Hypothalamus (tissue), 51 donors: Measurements from ENCODE around the gene NFIL3.
A peak's percentile ranks its signal among the peaks of the same experiment; 100 is the strongest.
"Not testable (repeated sequence)": the region's sequence is repeated elsewhere in the genome, so short reads cannot be mapped to it uniquely, and the experiment has no call there.

Experiments used
- DNase-seq, 51 donors: peaks; one replicate each; lab custom pipeline; 2025; lab: John Stamatoyannopoulos, UW

NFIL3 gene, protein sequence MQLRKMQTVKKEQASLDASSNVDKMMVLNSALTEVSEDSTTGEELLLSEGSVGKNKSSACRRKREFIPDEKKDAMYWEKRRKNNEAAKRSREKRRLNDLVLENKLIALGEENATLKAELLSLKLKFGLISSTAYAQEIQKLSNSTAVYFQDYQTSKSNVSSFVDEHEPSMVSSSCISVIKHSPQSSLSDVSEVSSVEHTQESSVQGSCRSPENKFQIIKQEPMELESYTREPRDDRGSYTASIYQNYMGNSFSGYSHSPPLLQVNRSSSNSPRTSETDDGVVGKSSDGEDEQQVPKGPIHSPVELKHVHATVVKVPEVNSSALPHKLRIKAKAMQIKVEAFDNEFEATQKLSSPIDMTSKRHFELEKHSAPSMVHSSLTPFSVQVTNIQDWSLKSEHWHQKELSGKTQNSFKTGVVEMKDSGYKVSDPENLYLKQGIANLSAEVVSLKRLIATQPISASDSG

DNA sequence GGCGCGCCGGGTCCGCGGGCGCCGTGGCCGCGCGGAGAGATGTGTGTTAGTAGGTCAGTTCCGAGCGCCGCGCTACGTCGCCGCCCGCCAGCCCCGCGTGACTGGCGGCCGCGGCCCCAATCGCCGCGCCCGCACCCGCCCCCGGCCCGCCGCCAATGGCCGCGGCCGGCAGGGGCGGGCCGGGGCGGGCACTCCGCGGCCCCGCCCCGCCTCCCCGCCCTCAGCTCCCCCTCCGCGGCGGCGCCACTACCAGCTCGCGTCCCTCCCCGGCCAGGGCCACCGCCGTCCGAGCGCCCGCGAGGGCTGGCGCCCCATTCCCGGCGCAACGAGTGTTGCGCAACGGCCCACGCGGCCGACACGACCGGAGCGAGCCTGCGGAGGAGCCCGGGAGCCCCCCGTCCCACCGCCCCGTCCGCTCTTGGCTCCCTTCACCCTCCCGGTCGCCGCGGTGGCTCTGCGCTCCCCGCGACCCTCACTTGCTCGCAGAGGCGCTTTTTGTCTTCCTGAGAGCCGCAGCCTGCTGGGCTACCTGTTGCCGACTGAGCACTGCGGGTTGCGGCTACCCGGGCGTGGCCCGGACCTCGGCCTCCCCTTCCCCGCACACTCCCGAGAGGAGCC lies at the start of gene NFIL3:
NFIL3 (minus strand) TSS at position 48 of the 618 bp plus-strand sequence. CDS start 13,098 bp downstream, outside the sequence.
- DNase-seq = peak in 48 of 51 donors; percentile 20 to 94 (median 74)

GRCh38 chr9:91471524-91471923 lies 47.9 kb upstream of the NFIL3 start:
- DNase-seq = not testable (repeated sequence)

GRCh38 chr9:91465420-91465819 lies 41.8 kb upstream of the NFIL3 start:
- no peak for DNase-seq

DNA sequence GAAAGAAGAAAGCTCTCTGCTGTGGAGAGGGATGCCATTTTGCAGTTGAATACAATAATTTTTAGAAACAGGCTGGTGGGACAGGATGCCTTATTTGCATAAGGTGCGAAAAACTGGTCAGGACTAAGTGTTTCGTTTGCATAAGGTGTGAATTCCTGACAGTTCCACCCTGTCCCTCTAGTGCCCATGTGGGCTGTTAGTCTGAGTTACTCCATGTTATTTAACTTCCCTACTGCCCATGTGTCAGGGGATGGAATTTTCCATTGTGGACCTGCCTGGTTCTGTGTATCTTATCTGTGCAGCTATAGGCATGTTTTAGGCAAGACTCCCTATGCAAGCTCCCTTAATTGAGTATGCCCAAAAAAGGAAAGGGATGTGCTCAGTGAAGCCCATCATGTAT lies 35.3 kb upstream of the NFIL3 start:
- no peak for DNase-seq

GRCh38 chr9:91452844-91453243 lies 29.2 kb upstream of the NFIL3 start:
- no peak for DNase-seq

DNA sequence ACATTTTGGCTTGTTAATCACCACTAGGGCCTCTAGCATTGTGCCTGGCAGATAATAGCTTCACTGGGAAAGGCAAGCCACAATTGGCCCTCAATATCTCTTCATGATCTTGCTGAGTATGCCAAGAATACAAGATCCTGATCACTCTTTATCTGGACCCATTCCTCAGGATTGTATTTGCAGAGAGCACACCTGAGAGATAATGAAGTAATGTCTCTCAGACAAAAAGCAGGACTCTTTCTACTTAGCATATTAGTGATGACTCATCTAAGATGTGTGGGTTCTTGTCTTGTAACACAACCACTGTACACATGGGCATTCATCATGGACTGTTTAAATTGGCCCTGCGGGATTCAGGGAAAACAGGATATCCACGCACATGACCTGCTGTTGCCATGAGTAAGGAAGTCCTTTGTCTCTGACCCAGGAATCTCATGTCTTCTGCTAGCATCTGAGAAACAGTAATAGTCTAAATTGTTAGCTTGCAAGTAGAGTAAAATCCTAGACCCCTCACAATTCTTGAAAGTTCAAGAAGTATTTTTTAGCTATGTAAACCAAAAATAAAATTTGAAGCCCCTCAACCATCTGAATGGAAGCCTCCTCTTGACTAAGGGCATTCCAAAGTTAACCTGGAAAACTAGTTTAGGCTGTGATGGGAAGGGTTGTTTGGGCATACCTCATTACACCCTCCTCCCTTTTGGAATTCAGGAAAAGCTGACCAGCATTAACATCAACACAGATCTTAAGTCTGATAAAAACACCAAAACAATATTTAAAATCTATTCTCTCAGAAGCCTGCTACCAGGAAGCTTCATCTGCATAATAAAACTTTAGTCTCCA lies 28.0 kb upstream of the NFIL3 start:
- DNase-seq = no peak

GRCh38 chr9:91445135-91445534 lies 21.5 kb upstream of the NFIL3 start:
- no peak for DNase-seq

DNA sequence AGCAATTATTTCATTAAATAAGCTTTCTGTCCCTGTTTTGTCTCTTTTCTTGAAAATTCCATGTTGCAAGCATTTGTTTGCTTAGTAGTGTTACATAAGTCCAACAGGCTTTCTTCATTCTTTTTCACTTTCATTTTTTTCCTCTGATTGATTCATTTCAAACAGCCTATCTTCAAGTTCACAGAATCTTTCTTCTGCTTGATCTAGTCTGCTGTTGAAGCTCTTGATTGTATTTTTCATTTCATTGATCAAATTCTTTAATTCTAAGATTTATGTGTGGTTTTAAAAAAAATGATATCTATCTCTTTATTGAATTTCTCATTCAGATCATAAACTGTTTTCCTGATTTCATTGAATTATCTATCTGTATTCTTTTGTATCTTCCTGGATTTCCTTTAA lies 20.4 kb upstream of the NFIL3 start:
- no peak for DNase-seq

DNA sequence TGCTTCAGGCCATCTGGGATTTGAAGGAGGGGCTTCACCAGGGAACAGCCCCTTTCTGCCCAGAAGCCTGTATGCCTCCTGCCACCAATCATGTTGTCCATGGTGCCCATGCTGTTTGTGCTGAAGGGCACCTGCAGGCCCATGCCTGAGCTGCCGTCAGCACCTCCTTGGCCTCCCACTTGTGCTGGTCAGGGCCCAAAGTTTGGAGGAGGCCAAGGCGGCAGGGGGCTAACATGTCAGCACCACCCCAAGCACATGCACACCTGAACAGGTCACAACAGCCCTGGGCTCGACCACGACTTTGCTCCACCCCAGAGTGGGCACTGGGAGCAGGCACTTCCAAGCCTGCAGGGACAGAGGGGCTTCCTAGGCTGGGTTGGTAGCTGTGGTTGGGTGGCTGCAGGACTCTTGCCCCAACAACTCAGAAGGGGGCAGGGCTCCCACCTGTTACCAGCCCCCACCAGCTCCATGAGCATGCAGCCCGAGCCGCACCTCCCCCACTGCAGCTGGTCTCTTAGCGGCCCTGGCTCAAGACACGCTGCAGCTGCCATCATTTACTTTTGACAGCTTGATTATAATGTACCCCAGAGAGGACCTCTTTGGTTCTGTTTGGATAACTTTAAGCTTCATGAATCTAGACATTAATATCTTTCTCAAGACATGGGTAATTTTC lies 19.8 kb upstream of the NFIL3 start:
- DNase-seq = no peak

DNA sequence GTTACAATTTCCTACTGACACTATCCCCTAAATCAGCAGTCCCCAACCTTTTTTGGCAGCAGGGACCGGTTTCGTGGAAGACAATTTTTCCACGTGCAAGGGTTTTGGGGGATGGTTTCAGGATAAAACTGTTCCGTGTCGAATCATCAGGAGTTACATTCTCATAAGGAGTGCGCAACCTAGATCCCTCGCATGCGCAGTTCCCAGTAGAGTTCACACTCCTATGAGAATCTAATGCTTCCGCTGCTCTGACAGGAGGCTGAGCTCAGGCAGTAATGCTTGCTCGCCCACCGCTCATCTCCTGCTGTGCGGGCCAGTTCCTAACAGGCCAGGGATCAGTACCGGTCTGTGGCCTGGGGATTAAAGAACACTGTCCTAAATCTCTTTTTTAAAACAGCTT lies 13.2 kb upstream of the NFIL3 start:
- DNase-seq = no peak

GRCh38 chr9:91433180-91433579 lies 9.5 kb upstream of the NFIL3 start:
- peak in 2 of 51 donors; percentile 24 to 28 for DNase-seq

- DNase-seq = no peak
These were observed 7.9 kb upstream of the NFIL3 start for GRCh38 chr9:91431485-91431884.

DNA sequence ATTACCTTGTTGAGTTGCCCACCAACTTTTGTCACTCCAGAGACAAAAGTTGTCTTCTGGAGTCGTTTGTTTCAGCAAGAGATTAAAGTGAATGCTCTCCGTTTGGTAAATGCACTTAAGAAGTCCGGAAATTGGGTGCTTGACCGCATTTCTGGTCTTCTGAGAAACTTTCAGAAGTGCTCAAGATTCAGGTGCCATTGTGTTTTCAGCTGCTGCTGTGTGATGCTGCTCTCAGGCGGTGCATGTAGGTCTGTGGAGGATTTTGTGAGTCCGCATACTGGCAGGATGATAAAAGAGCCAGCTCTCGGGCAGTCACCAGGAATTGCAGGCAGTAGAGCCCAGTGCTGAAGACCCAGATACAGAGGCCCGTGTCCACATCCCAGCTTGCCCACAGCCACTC lies 5.9 kb upstream of the NFIL3 start:
- no peak for DNase-seq

GRCh38 chr9:91428927-91429351 lies 5.3 kb upstream of the NFIL3 start:
- DNase-seq = no peak

DNA sequence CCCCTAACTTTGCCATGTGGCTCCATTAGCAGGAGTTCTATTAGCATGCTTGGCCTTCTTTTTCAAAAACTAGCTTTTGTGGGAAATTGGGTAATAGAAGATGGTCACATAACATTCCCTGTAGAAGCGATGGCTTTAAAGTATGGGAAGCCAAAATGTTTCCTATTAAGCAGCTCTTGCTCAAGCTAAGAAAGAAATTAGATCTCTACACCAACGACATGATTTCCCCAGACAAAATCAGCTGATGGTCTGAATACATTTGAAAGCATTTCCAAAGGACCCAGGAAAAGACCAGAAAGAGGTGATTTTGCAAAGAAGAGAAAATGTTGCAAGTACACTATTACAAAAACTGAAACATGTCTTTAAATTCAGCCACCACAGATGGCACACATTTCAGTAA lies 4.8 kb upstream of the NFIL3 start:
- DNase-seq = no peak

GRCh38 chr9:91427873-91428272 lies 4.2 kb upstream of the NFIL3 start:
- no peak for DNase-seq

DNA sequence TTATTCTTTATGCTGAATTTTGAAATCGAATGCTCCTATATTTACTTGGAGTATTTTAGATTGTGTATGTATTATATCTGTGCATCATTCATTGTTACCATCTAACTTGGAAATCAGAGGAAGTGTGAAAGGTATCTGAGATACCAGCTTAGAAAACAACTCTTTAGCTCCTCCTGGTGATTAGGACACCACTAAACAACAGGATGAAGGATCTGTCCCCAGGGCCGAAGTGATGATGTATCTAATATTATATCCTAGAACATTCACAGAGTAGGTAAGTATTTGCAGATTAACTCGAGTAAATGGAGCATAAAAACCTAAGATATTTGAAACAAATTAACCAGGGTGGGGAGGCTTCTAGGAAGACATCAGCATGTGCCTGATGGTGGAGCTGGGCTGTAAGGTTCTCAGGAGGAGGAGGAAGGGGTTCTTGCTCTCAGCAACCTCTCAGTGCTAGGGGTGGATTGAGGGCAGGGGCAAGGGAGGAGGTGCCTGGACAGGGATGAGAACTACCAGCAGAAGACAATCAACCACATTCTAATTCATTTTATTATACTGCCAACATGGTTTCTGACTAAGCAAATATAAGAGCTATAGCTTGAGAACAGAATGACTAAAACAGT lies 2.6 kb upstream of the NFIL3 start:
- DNase-seq = peak in 1 of 51 donors; percentile 7

DNA sequence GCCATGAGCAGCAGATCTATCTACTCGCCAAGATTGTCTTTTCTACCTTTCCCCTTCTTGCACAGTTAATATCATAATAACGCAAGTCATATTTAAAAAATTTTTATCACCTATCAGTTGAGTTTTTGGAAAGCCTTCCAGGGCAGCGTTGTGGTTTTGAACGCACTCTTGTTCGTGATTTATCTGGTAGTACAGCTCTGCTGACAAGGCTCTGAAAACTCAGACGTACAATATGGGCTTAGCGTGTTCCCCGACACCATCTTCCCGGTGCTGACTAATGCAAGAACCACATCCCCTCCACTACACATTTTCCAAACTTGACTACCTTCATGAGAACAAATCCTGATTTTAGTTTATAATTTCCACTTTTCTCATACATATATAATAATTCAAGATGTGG lies 1.6 kb upstream of the NFIL3 start:
- DNase-seq = no peak

GRCh38 chr9:91424403-91425176 lies 958 bp upstream of the NFIL3 start:
- DNase-seq = peak in 47 of 51 donors; percentile 29 to 80 (median 61)
